Mesodermal cell (in vitro differentiated cells): Measurements from ENCODE around the gene LRRC26.

Experiments
- H3K27ac ChIP-seq: 2 replicates; pipeline ENCODE4 v1.7.0; 2013; ENCODE audit warnings: mild to moderate bottlenecking, low read depth, low read length, moderate library complexity; ENCODE audit not compliant: severe bottlenecking
- H3K36me3 ChIP-seq: 2 replicates; pipeline ENCODE4 v1.7.1; 2013; ENCODE audit warnings: mild to moderate bottlenecking, low read length, moderate library complexity; ENCODE audit not compliant: control insufficient read depth, insufficient read depth
- H3K4me1 ChIP-seq: one replicate; pipeline ENCODE4 v1.7.1; 2013; ENCODE audit warnings: mild to moderate bottlenecking, low read length; ENCODE audit not compliant: insufficient read depth, control insufficient read depth, poor library complexity, severe bottlenecking
- H3K4me3 ChIP-seq: 2 replicates; pipeline ENCODE4 v1.7.0; 2013; ENCODE audit warnings: low read length, control low read depth, mild to moderate bottlenecking; ENCODE audit not compliant: insufficient read depth, poor library complexity, severe bottlenecking; ENCODE audit errors: extremely low read depth
- H3K9me3 ChIP-seq: 2 replicates; pipeline ENCODE4 v1.7.1; 2013; ENCODE audit warnings: mild to moderate bottlenecking, low read length, moderate library complexity; ENCODE audit not compliant: control insufficient read depth
- WGBS, 2 experiments: methylation state at CpG; one replicate each; pipeline ENCODE4 v1.1.5; 2013; ENCODE audit warnings: missing lambda C conversion rate in 2 of 2; ENCODE audit not compliant: insufficient coverage in 2 of 2; 5-methylcytosine and 5-hydroxymethylcytosine counted together

The LRRC26 gene

DNA sequence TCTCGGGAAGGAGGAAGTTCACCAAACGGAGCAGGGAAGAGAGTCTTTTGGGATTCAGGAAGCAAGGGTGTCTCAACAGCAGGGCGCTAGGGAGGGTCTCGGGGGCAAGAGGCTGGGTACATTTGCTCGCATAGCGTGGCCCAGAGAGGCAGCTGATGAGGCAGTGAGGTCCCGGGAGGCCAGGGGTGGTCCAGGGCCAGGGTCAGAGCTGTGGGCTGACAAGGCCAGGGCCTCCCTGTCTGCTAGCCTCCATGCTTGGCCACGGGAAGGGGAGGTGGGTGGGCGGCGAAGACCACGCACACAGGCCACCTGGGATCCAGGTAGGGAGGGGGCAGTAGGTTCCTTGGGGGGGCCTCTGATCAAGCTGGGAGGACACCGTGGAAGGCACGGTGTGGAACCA, 41.7 kb upstream of the LRRC26 start:
- peaks cover 58% of the 10 kb centered on the region for H3K36me3 ChIP-seq
- H3K4me3 ChIP-seq, result no peak overlapping the region
- WGBS, 2 experiments, result 89 to 96% methylated on average over 10 to 13 of the region's 13 CpGs
- H3K4me1 ChIP-seq, result peaks cover 5% of the 10 kb centered on the region
- no peak overlapping the region for H3K27ac ChIP-seq
- no peaks in the 10 kb centered on the region for H3K9me3 ChIP-seq

DNA sequence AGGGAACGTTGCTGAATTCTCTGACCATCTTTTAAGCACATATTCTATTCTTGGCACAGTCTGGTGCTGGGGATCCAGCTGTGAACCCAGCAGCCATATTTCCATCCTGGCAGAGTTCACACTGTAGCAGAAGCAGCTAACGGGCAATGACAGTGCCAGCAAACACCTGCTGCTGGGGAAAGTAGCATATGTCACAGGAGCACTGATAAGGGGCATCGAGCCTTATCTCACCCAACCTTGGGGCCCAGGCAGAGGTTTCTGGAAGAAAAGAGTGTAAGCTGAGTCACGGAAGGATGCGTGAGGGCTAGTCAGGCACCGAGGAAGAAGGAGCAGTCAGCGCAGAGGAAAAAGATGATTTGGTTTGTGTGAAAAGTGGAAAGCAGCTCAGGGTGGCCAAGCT, 36.8 kb upstream of the LRRC26 start:
- no peaks in the 10 kb centered on the region for H3K9me3 ChIP-seq
- peaks cover 34% of the 10 kb centered on the region for H3K36me3 ChIP-seq
- H3K4me3 ChIP-seq, result peak overlapping the region; percentile 96
- no peak overlapping the region for H3K27ac ChIP-seq
- 91% methylated on average over 7 of the region's 7 CpGs for WGBS, 2 experiments
- H3K4me1 ChIP-seq, result peaks cover 19% of the 10 kb centered on the region

GRCh38 chr9:137205126-137206069, 35.5 kb upstream of the LRRC26 start, which contains the start of the genes NDOR1 and TMEM203:
NDOR1 (plus strand) TSS chr9:137205700; CDS start chr9:137205778, 78 bp downstream.
TMEM203 (minus strand) TSS chr9:137205648; CDS start chr9:137205414, 234 bp downstream.
- peak within 1 kb of the TSS; percentile 45 for H3K27ac ChIP-seq
- H3K4me1 ChIP-seq, result peaks cover 24% of the 10 kb centered on the region
- 1% methylated on average over 86 to 98 of the region's 98 CpGs for WGBS, 2 experiments
- H3K9me3 ChIP-seq, result no peaks in the 10 kb centered on the region
- peak within 1 kb of the TSS; percentile 96 for H3K4me3 ChIP-seq
- H3K36me3 ChIP-seq, result peaks cover 31% of the 10 kb centered on the region

DNA sequence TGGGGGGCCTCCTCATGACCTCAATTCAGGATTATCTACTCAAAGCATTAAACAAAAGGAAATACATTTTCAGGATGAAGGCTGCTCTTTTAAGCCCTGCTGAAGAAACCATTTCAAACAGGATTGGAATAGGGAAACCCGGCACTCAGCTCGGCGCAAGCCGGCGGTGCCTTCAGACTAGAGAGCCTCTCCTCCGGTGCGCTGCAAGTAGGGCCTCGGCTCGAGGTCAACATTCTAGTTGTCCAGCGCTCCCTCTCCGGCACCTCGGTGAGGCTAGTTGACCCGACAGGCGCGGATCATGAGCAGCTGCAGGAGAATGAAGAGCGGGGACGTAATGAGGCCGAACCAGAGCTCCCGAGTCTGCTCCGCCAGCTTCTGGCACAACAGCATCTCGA, 34.9 kb upstream of the LRRC26 start:
- H3K36me3 ChIP-seq, result peaks cover 27% of the 10 kb centered on the region
- H3K27ac ChIP-seq, result no peak overlapping the region
- no peaks in the 10 kb centered on the region for H3K9me3 ChIP-seq

DNA sequence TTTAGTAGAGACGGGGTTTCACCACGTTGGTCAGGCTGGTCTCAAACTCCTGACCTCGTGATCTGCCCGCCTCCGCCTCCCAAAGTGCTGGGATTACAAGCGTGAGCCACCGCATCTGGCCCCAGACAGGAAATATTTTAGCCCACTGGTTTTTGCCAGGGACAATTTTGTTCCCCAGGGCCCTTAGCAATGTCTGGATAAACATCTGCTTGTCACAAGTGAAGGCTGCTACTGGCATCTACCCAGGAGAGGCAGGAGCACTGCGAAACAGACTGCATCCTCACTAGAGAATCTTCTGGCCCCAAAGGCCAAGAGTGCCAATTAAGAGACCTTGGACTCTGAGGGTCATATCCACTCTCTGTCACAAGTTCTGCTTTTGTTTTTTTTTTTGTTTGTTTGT, 33.1 kb upstream of the LRRC26 start:
- H3K36me3 ChIP-seq, result peaks cover 19% of the 10 kb centered on the region
- H3K27ac ChIP-seq, result no peak overlapping the region
- peaks cover 32% of the 10 kb centered on the region for H3K4me1 ChIP-seq
- no peak overlapping the region for H3K4me3 ChIP-seq
- H3K9me3 ChIP-seq, result no peaks in the 10 kb centered on the region
- WGBS, 2 experiments, result 88 to 97% methylated on average over 8 of the region's 8 CpGs

More for the DNA sequence above, 34.9 kb upstream of the LRRC26 start:
- Histone ChIP-seq H3K4me3 (peak overlapping the region; percentile 96), H3K4me1 (peaks cover 24% of the 10 kb centered on the region)
- WGBS, 2 experiments, result 31% methylated on average over 20 to 21 of the region's 21 CpGs

- H3K4me3 ChIP-seq, result peak overlapping the region; percentile 53
- H3K9me3 ChIP-seq, result no peaks in the 10 kb centered on the region
- WGBS, 2 experiments, result 23 to 25% methylated on average over 22 to 23 of the region's 23 CpGs
- peaks cover 25% of the 10 kb centered on the region for H3K4me1 ChIP-seq
- peaks cover 7% of the 10 kb centered on the region for H3K36me3 ChIP-seq
- H3K27ac ChIP-seq, result peak overlapping the region; percentile 23
Observed at GRCh38 chr9:137201205-137201868, 31.5 kb upstream of the LRRC26 start.

GRCh38 chr9:137200311-137201204, 30.7 kb upstream of the LRRC26 start, which contains the start of gene TPRN:
TPRN (minus strand) TSS chr9:137200741; CDS start chr9:137200711, 30 bp downstream.
- H3K27ac ChIP-seq, result peak within 1 kb of the TSS; percentile 23
- no peaks in the 10 kb centered on the region for H3K9me3 ChIP-seq
- 0% methylated on average over 98 to 102 of the region's 118 CpGs for WGBS, 2 experiments
- peak within 1 kb of the TSS; percentile 53 for H3K4me3 ChIP-seq
- H3K36me3 ChIP-seq, result peaks cover 7% of the 10 kb centered on the region
- H3K4me1 ChIP-seq, result peaks cover 22% of the 10 kb centered on the region

DNA sequence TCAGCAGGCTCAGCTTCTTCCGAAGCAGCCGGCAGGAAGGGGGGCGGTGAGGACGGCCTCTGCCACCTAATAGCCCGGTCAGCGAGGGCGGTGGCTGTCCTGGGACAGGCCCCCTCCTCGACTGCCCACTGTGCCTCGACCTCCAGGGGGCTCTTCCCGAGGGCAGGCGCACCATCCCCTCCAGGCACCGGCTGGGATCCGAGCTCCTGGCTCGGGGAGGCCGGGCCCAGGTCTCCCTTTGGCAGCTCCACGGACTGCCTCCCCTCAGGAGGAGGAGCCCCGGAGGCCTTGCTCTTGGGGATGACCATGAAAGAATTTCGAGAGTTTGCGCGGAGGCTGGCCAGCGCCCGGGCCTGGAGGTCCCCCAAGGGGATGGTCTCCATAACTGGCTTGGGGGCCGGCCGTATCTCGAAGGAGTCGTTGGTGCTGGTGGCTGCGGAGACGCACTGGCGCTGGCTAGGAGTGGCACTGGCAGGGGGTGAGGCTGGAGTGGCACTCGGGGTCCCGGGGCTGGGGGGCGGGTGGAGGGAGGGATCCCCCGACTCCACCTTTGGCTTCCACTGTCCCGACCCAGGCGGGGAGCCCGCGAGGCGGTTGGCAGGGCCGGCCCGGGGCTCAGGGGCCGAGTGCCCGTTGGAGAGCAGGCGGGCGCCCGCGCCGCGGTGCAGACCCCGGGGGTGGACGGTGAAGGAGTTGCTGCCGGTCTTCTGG, 29.7 kb upstream of the LRRC26 start:
- Histone ChIP-seq H3K4me3 (peak overlapping the region; percentile 46), H3K36me3 (peaks cover 7% of the 10 kb centered on the region), H3K4me1 (peaks cover 20% of the 10 kb centered on the region), H3K9me3 (no peaks in the 10 kb centered on the region), H3K27ac (no peak overlapping the region)
- WGBS, 2 experiments, result 23 to 30% methylated on average over 25 to 29 of the region's 51 CpGs

GRCh38 chr9:137198902-137199283, 29.0 kb upstream of the LRRC26 start:
- no peak overlapping the region for H3K27ac ChIP-seq
- H3K36me3 ChIP-seq, result peaks cover 2% of the 10 kb centered on the region
- H3K4me1 ChIP-seq, result peaks cover 15% of the 10 kb centered on the region
- no peaks in the 10 kb centered on the region for H3K9me3 ChIP-seq
- peak overlapping the region; percentile 46 for H3K4me3 ChIP-seq
- 76 to 84% methylated on average over 8 to 11 of the region's 11 CpGs for WGBS, 2 experiments
